GM21423 (cell line): ENCODE data around the gene THBS4.
A peak's percentile ranks its signal among the peaks of the same experiment; 100 is the strongest.
"Not testable (repeated sequence)": the region's sequence is repeated elsewhere in the genome, so short reads cannot be mapped to it uniquely, and the experiment has no call there.

Experiments used
- ATAC-seq: cut with Tn5 transposase; IDR thresholded peaks from one replicate; pipeline ENCODE4 v1.9.1; 2021; ENCODE audit warnings: mild to moderate bottlenecking, moderate library complexity; ENCODE audit not compliant: unreplicated experiment

The THBS4 gene

GRCh38 chr5:80072103-80073073 is 37.2 kb downstream of the THBS4 start:
- no peak for ATAC-seq

DNA sequence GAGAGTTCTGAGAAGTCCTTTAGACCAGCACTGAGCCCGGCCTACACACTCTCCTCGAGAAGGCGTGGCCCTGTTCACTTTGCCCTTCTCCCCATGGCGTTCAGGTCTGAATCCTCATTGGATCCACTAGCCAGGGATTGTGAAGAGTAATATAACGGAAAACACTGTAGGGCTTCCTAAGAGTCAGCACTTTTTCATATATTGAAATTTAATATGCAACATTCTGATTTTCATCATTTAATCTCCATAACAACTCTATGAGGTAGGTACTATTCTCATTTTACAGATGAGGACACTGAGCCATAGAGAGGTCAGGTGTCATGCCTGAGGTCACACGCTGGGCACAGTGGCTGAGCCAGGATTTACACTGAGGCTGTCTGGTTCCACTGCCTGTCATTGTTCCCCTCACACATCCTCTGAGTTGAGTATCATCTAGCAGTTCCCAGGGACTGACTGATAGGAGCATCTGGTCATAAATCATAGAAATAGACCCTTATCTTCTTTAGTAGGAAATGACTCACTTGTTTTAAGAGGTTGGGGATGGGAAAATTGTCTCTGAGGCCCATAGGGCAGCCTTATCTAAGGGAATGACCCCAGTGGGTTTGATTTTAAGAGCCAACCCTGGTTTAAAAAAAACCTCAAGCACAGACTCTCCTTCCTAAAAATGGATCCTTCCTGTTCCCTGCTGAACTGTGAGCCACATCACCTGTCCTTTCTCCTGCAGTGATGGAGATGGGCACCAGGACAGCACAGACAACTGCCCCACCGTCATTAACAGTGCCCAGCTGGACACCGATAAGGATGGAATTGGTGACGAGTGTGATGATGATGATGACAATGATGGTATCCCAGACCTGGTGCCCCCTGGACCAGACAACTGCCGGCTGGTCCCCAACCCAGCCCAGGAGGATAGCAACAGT is 41.2 kb downstream of the THBS4 start:
- no peak for ATAC-seq

GRCh38 chr5:80077051-80077714 is 42.0 kb downstream of the THBS4 start:
- ATAC-seq: no peak

DNA sequence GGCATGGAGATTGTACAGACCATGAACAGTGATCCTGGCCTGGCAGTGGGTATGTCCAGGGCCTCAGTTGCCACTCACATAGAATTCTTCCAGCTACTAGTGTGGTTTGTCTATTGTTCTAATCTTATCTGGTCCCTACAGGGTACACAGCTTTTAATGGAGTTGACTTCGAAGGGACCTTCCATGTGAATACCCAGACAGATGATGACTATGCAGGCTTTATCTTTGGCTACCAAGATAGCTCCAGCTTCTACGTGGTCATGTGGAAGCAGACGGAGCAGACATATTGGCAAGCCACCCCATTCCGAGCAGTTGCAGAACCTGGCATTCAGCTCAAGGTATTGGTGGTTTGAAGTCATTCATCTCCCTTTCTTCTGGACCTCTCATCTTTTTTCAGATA is 43.8 kb downstream of the THBS4 start:
- ATAC-seq: no peak

DNA sequence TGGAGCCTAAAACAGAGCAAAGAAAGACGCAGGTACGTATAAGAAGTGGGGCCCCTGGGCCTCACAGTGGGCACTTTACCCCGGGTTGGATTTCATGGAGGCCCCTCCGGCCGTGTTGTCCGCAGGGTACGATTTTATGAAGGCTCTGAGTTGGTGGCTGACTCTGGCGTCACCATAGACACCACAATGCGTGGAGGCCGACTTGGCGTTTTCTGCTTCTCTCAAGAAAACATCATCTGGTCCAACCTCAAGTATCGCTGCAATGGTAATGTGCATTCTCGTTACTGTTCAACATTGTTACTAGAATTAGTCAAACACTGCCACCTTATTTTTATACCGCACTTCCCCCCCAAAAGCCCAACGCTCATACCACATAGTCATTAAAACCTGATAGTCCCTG is 47.1 kb downstream of the THBS4 start:
- ATAC-seq: no peak

- ATAC-seq: no peak
Measured at GRCh38 chr5:80082731-80083100, 47.6 kb downstream of the THBS4 start.

- peak; percentile 52 for ATAC-seq
Measured at GRCh38 chr5:80083101-80083890, 48.1 kb downstream of the THBS4 start.

- ATAC-seq: no peak
Measured at GRCh38 chr5:80090884-80091166, 55.7 kb downstream of the THBS4 start.

GRCh38 chr5:80091792-80092192 is 56.6 kb downstream of the THBS4 start:
- ATAC-seq: not testable (repeated sequence)

- ATAC-seq: no peak
Measured at GRCh38 chr5:80092486-80093107, 57.4 kb downstream of the THBS4 start.

DNA sequence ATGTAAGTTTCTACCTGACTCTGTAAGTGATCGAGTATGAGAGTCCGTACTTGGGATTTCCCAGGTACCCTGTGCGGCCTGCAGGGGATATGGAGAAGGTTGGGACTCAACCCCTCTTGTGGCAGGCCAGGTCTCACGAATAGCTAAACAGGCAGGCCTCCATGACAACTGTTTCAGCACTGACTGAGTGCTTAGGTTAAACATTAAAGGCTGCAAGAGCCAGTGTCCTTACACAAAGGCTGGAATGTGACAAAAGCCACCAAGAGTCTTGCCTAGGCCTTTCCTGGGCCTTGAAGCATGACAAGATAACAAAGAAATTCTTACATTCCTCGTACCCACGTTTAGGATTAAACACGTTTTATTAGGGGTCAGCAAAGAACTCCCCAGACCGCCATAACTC is 58.6 kb downstream of the THBS4 start:
- no peak for ATAC-seq

DNA sequence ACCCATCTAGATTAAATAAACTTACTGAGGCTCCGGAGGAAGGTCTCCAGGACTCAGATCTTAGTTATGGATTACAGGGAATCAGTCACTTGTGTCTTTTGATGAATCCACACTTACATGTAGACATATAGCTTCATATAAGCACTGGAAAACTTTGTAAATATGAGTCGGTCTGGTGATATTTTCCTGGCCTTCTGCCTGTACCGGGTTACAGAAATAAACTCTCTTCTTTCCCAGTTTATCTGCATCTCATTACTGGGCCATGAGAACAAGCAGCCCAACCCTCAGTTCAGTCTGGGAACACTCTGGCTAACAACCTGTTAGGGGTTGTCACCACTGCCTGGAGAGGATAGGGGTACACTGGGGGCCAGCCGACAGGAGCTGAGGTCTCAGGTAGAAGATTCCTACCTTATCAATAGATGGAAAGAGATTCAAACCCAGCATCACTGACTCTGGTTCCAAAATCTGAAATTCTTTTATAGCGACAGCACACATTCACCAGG is 59.1 kb downstream of the THBS4 start:
- no peak for ATAC-seq

GRCh38 chr5:80097451-80097850 is 62.3 kb downstream of the THBS4 start:
- no peak for ATAC-seq

- peak; percentile 87 for ATAC-seq
Measured at GRCh38 chr5:80101993-80102392, 66.8 kb downstream of the THBS4 start.

DNA sequence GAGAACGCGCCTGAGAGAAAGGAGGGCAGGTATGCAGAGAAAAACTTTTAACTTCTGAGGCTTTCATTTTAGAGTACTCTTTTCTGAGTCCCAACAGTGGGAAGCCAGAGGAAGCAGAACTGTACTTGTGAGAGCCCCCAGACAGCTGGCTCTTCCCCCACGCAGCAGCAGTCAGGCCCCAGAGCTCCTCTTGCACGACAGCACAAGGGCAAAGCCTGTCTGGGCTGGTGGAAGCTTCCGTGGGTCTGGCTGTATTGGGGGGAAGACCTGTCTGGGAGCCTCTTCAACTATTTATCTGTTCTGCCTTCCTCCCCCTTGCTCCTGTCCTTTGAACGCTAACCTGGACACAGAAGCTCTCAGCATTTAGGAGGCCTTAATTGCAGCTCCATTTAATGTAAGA is 68.2 kb downstream of the THBS4 start:
- no peak for ATAC-seq

DNA sequence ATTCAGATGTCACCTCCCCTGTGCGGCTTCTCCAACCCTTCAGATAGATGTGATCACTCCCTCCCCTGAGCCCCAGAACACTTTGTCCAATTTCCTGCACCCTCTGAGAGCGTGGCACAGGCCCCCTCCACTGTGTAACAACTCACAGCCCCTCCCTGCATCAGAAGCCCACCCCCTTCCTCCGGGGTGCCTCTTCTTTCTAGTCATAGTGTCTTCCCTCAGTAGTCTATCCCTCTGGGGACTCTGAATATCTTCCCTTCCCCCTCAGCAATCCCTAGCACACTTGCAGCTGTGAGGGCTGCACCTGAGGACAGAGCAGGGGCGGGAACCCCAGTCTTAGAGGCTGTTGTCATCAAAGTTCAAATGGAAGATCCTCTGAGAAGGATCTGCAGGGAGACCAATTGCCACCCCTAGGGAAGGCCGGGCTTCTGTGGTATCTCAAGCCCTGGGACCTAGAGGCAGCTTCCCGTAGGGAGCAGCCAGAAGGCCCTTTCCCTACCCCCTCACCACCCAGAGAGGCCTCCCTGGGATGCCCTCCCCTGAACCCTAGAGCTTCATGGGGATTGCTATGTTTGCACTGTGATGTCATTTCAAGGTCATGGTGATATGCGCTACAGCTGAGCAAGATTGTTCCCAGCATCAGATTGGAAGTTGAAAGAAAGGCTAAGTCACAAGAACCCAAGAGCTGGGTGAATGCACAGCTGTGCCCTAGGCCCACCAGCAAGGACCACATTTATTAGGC is 70.7 kb downstream of the THBS4 start:
- ATAC-seq: no peak

GRCh38 chr5:80106916-80107315 is 71.8 kb downstream of the THBS4 start:
- no peak for ATAC-seq

DNA sequence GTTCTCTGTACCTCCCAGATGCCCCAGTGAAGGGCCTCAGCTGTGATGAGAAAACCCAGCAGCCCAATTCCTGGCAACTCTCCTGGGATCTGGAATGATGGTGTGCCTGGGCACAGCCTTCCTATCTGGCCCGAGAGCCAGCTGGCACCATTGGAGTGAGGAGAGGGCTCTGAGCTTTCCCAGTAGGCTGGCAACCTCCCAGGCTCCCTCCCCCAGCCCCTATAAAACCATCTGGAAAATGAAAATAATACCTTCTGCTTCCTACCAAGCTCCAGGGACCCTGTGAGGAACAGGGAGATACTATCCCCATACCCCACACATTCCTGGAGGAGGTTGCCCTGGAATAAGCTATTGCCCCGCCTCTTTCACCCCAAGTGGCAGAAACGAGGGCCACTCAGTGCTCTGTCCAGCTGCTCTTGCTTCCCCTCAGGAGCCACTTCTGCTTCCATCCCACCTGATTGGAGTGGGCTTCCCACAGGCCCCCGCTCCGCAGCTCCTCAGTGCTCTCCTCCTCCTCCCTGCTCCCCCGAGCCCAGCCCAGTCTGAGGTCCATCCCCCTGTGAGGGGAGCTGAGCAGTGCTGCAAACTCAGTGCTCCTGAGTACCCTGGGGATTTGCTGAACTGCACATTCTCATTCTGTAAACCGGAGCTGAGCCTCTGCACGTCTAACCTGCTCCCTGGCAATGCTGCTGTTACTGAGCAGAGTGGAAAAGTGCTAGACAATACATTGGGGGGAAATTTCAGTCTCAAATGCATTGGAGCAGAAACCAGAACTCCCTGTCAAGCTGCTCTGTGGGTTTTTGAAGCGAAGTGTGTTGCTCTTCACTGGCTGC is 74.7 kb downstream of the THBS4 start:
- ATAC-seq: peak; percentile 82
